GM18511 (cell line): ENCODE measurements around the gene GOLT1B.

Source experiments
- ATAC-seq: cut with Tn5 transposase; IDR thresholded peaks from one replicate; pipeline ENCODE4 v1.9.1; 2021; ENCODE audit warnings: mild to moderate bottlenecking, moderate library complexity; ENCODE audit not compliant: unreplicated experiment

Gene GOLT1B

GRCh38 chr12:21561158-21561557, 59.6 kb downstream of the GOLT1B start:
- no peak for ATAC-seq

GRCh38 chr12:21562859-21563258, 61.3 kb downstream of the GOLT1B start:
- no peak for ATAC-seq

GRCh38 chr12:21566223-21566906, 64.8 kb downstream of the GOLT1B start:
- no peak for ATAC-seq

GRCh38 chr12:21566907-21567394, 65.4 kb downstream of the GOLT1B start:
- ATAC-seq = no peak
